ENCODE results near the gene IER5L. TPM values are rescaled to one million over a fixed set of nuclear protein-coding genes. Genes with fewer than 3 reads are reported as not detected.

Gene IER5L
- total and polyA plus RNA-seq, 9 of the 15 experiments (the other 6 are each of a cell fraction or from before 2014, with no cell fraction given), result 0.14 to 11.9 (median 0.52) TPM

DNA sequence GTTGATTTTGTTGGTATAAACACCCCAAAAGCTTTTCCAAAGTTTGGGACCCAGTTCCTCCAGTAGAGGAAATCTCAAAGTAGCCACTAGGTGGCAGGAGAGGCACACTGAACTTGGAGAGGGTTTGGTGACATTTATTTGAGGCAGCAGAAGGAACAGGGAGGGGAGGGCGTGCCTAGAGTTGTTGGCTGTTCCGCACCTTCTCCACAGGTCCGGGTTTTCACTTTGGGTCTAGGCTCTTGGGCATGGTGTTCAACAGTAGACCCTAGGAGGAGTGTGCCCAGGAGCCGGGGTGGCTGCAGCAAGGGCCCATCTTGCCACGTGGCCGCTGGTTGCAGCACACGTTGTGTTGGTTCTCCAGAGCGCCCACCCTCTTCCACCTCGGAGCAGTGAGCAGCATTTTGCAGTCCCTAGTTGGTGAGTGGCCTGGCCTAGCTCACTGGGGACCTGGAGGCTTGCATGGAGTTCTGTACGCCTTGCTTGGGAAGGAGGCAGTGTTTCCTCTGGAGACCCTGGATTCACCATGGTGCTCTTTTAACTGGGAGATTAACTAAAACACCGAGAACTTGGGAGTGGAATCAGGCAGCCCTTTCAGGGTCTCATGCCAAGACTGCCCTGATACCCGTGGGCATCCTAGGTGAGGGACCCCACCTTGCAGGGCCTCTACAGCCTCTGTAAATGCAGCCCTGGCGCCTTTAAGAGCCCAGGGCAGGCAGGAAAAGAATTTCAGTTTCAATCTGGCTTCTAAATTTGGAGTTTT is 38.6 kb downstream of the IER5L start (continued):
- peak; percentile 24; the same call in 1 of the 2 replicates for TF ChIP-seq ZNF384 (IDR thresholded peaks at IDR 0.05; ENCODE audit: low read depth, low read length)
- no peak for TF ChIP-seq SNIP1 (IDR thresholded peaks at IDR 0.05; ENCODE audit: low read depth)
- TF ChIP-seq HDAC6 (IDR thresholded peaks at IDR 0.05; ENCODE audit: low read depth, low read length), result no peak
- TF ChIP-seq, protein P1, sequence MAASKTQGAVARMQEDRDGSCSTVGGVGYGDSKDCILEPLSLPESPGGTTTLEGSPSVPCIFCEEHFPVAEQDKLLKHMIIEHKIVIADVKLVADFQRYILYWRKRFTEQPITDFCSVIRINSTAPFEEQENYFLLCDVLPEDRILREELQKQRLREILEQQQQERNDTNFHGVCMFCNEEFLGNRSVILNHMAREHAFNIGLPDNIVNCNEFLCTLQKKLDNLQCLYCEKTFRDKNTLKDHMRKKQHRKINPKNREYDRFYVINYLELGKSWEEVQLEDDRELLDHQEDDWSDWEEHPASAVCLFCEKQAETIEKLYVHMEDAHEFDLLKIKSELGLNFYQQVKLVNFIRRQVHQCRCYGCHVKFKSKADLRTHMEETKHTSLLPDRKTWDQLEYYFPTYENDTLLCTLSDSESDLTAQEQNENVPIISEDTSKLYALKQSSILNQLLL (CRISPR knock-in tag; IDR thresholded peaks at IDR 0.05; ENCODE audit: borderline replicate concordance), result no peak
- no peak for TF ChIP-seq ZNF121 (CRISPR knock-in tag; conservative IDR thresholded peaks at IDR 0.05)
- no peak for TF ChIP-seq FOXM1 (IDR thresholded peaks at IDR 0.05; ENCODE audit: low read depth)
- TF ChIP-seq FOXM1 (CRISPR knock-in tag; IDR thresholded peaks at IDR 0.05; ENCODE audit: low read depth), result no peak
- no peak for TF ChIP-seq FOXJ2 (tag; IDR thresholded peaks at IDR 0.05)
- TF ChIP-seq, protein P2, sequence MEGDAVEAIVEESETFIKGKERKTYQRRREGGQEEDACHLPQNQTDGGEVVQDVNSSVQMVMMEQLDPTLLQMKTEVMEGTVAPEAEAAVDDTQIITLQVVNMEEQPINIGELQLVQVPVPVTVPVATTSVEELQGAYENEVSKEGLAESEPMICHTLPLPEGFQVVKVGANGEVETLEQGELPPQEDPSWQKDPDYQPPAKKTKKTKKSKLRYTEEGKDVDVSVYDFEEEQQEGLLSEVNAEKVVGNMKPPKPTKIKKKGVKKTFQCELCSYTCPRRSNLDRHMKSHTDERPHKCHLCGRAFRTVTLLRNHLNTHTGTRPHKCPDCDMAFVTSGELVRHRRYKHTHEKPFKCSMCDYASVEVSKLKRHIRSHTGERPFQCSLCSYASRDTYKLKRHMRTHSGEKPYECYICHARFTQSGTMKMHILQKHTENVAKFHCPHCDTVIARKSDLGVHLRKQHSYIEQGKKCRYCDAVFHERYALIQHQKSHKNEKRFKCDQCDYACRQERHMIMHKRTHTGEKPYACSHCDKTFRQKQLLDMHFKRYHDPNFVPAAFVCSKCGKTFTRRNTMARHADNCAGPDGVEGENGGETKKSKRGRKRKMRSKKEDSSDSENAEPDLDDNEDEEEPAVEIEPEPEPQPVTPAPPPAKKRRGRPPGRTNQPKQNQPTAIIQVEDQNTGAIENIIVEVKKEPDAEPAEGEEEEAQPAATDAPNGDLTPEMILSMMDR (IDR thresholded peaks at IDR 0.05 in 2 of 3, conservative IDR thresholded peaks at IDR 0.05 in 1 of 3; ENCODE audit: insufficient read depth in 2 of 3, low read depth in 1 of 3, low read length in 3 of 3), result peak; percentile 87 to 95 (median 94)
- TF ChIP-seq, protein P3, sequence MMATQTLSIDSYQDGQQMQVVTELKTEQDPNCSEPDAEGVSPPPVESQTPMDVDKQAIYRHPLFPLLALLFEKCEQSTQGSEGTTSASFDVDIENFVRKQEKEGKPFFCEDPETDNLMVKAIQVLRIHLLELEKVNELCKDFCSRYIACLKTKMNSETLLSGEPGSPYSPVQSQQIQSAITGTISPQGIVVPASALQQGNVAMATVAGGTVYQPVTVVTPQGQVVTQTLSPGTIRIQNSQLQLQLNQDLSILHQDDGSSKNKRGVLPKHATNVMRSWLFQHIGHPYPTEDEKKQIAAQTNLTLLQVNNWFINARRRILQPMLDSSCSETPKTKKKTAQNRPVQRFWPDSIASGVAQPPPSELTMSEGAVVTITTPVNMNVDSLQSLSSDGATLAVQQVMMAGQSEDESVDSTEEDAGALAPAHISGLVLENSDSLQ (IDR thresholded peaks at IDR 0.05), result 0 out of 2 replicates have a peak, but pooled peaks have one; percentile 29
- 0 out of 2 replicates have a peak, but pooled peaks have one; percentile 8 for TF ChIP-seq ZNF766 (CRISPR knock-in tag; conservative IDR thresholded peaks at IDR 0.05)
- no peak for TF ChIP-seq ZNF696 (CRISPR knock-in tag; conservative IDR thresholded peaks at IDR 0.05)
- TF ChIP-seq ARNT (IDR thresholded peaks at IDR 0.05), result no peak
- TF ChIP-seq, protein P4, sequence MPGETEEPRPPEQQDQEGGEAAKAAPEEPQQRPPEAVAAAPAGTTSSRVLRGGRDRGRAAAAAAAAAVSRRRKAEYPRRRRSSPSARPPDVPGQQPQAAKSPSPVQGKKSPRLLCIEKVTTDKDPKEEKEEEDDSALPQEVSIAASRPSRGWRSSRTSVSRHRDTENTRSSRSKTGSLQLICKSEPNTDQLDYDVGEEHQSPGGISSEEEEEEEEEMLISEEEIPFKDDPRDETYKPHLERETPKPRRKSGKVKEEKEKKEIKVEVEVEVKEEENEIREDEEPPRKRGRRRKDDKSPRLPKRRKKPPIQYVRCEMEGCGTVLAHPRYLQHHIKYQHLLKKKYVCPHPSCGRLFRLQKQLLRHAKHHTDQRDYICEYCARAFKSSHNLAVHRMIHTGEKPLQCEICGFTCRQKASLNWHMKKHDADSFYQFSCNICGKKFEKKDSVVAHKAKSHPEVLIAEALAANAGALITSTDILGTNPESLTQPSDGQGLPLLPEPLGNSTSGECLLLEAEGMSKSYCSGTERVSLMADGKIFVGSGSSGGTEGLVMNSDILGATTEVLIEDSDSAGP (CRISPR knock-in tag; IDR thresholded peaks at IDR 0.05), result peak; percentile 85
- no peak for TF ChIP-seq POLR2AphosphoS2 (IDR thresholded peaks at IDR 0.05; ENCODE audit: low read length)
- TF ChIP-seq, protein P5, sequence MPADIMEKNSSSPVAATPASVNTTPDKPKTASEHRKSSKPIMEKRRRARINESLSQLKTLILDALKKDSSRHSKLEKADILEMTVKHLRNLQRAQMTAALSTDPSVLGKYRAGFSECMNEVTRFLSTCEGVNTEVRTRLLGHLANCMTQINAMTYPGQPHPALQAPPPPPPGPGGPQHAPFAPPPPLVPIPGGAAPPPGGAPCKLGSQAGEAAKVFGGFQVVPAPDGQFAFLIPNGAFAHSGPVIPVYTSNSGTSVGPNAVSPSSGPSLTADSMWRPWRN (IDR thresholded peaks at IDR 0.05; ENCODE audit: low read depth), result no peak
- peak; percentile 17; the same call in 1 of the 2 replicates for TF ChIP-seq SMAD4 (CRISPR knock-in tag; conservative IDR thresholded peaks at IDR 0.05)
- peak in 1 of 2 experiments; percentile 58; a peak in 1 of 3 replicates for TF ChIP-seq CBX3 (IDR thresholded peaks at IDR 0.05; ENCODE audit: borderline replicate concordance in 1 of 2, low read length in 2 of 2)
- no peak for TF ChIP-seq ZNF778 (CRISPR knock-in tag; IDR thresholded peaks at IDR 0.05)
- no peak for TF ChIP-seq ILK (tag; IDR thresholded peaks at IDR 0.05; ENCODE audit: borderline replicate concordance, low read depth)
- TF ChIP-seq SIRT6 (IDR thresholded peaks at IDR 0.05; ENCODE audit: low read depth, low read length), result no peak
- no peak for TF ChIP-seq FOXK1 (CRISPR knock-in tag; IDR thresholded peaks at IDR 0.05; ENCODE audit: borderline replicate concordance)

Measured in K562 (cell line).